Caco-2 (cell line): ENCODE measurements around the gene DSCAML1. TPM values are rescaled to one million over a fixed set of nuclear protein-coding genes. Genes with fewer than 3 reads are reported as not detected.

Experiments
- BruUV-seq: library from RNA; stranded (reverse); fragments of 400-500 nt; replicated peaks from 2 replicates; lab custom pipeline; 2021; lab: Mats Ljungman, UMichigan
- CTCF ChIA-PET: fragments of 300-600 bp; sonication (Branson Sonifier 250); formaldehyde crosslinking; loops from one replicate; lab custom pipeline; 2022; ENCODE audit warnings: antibody characterized with exemption; lab: Charles Lee
- POLR2A ChIA-PET: fragments of 300-600 bp; sonication (Branson Sonifier 250); formaldehyde crosslinking; loops from one replicate; lab custom pipeline; 2022; ENCODE audit warnings: antibody characterized with exemption; lab: Charles Lee
- DNase-seq, 2 experiments: peaks; one replicate each; pipeline versions ENCODE4 v3.0.0 to v3.0.0-alpha.2; 2020 to 2022
- H3K27me3 ChIP-seq: replicated peaks from 2 replicates; pipeline ENCODE4 v1.6.0; 2011; ENCODE audit warnings: low read length; ENCODE audit not compliant: control insufficient read depth, insufficient read depth
- H3K36me3 ChIP-seq: 2 replicates; pipeline ENCODE4 v1.5.1; 2011; ENCODE audit warnings: low read length; ENCODE audit not compliant: control insufficient read depth, insufficient read depth
- H3K4me1 ChIP-seq: fragments of 250-450 bp; sonication (Bioruptor Pico); 2 replicates; pipeline ENCODE4 v1.5.1; 2020; ENCODE audit warnings: mild to moderate bottlenecking
- H3K4me3 ChIP-seq: 2 replicates; pipeline ENCODE4 v1.5.1; 2011; ENCODE audit warnings: low read depth, mild to moderate bottlenecking, control low read depth, low read length
- H3K9me3 ChIP-seq: fragments of 250-450 bp; sonication (Bioruptor Pico); 2 replicates; pipeline ENCODE4 v1.5.1; 2020; ENCODE audit warnings: mild to moderate bottlenecking, moderate library complexity
- H3K27ac Mint-ChIP-seq: one replicate; pipeline ENCODE4 v1.8.0; 2022; ENCODE audit warnings: mixed read lengths; ENCODE audit not compliant: unreplicated experiment
- H3K27me3 Mint-ChIP-seq: one replicate; pipeline ENCODE4 v1.8.0; 2022; ENCODE audit warnings: mixed read lengths; ENCODE audit not compliant: insufficient read depth, unreplicated experiment
- H3K36me3 Mint-ChIP-seq: one replicate; pipeline ENCODE4 v1.8.0; 2022; ENCODE audit warnings: mild to moderate bottlenecking, mixed read lengths; ENCODE audit not compliant: insufficient read depth, unreplicated experiment
- H3K4me1 Mint-ChIP-seq: one replicate; pipeline ENCODE4 v1.8.0; 2022; ENCODE audit warnings: low read depth, mixed read lengths; ENCODE audit not compliant: unreplicated experiment
- H3K4me3 Mint-ChIP-seq: one replicate; pipeline ENCODE4 v1.8.0; 2022; ENCODE audit warnings: mild to moderate bottlenecking, moderate library complexity, mixed read lengths; ENCODE audit not compliant: unreplicated experiment
- H3K9me3 Mint-ChIP-seq: one replicate; pipeline ENCODE4 v1.8.0; 2022; ENCODE audit warnings: mixed read lengths; ENCODE audit not compliant: unreplicated experiment
- intact Hi-C: fragments of 100-400 bp; cut with micrococcal nuclease; formaldehyde crosslinking; loops from one replicate; pipeline ENCODE4 v1.10.0; 2022; ENCODE audit not compliant: unreplicated experiment
- total RNA-seq: library from RNA; stranded (reverse); gene quantifications from 2 replicates; pipeline ENCODE4 v1.2.3, GENCODE V29; 2022
- TF ChIP-seq, protein P1 (sequence below), 2 experiments: fragments of 200-600 bp in 1 of 2; IDR thresholded peaks; 1 replicate in 1 of 2; 2 replicates in 1 of 2; pipeline versions ENCODE4 v1.5.1 to v1.8.0; 2011 to 2022; ENCODE audit warnings: antibody characterized with exemption in 1 of 2, control low read depth in 1 of 2, inconsistent platforms in 1 of 2, low read depth in 1 of 2, low read length in 1 of 2, mild to moderate bottlenecking in 1 of 2, moderate library complexity in 1 of 2; ENCODE audit not compliant: insufficient read depth in 1 of 2, severe bottlenecking in 1 of 2, unreplicated experiment in 1 of 2

DSCAML1 gene
- total RNA-seq, 1 experiment from 2014 or later, result not detected

DNA sequence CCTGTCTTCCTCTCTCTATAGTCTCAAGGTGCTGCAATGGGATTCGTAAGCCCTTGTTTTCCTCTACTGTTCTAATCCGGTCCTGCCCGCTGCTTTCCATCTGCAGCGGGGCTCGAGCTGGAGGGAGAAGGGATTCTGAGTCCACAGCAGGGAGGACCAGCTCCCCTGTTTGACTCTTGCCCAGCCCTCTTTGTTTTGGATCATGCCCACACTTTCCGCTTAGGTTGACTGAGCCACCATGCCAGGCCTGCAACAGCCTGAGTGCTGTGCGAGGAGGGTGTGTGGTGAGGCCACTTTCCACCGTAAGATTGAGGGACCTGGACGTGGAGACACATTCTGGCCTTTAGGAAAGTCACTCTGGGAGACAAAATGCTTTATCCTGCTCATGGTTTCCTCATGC is 411.1 kb downstream of the DSCAML1 start:
- Mint-ChIP-seq H3K36me3 (peaks cover 4% of the 10 kb centered on the region), H3K9me3 (no peaks in the 10 kb centered on the region), H3K4me1 (no peaks in the 10 kb centered on the region), H3K4me3 (no peak overlapping the region), H3K27me3 (no peaks in the 10 kb centered on the region), H3K27ac (no peak overlapping the region)
- intact Hi-C loops, result no loop called here
- Histone ChIP-seq H3K4me3 (no peak overlapping the region), H3K36me3 (peaks cover 2% of the 10 kb centered on the region; the same call in 1 of the 2 replicates), H3K27me3 (no peaks in the 10 kb centered on the region), H3K4me1 (no peaks in the 10 kb centered on the region), H3K9me3 (no peaks in the 10 kb centered on the region)
- TF ChIP-seq, protein P1, sequence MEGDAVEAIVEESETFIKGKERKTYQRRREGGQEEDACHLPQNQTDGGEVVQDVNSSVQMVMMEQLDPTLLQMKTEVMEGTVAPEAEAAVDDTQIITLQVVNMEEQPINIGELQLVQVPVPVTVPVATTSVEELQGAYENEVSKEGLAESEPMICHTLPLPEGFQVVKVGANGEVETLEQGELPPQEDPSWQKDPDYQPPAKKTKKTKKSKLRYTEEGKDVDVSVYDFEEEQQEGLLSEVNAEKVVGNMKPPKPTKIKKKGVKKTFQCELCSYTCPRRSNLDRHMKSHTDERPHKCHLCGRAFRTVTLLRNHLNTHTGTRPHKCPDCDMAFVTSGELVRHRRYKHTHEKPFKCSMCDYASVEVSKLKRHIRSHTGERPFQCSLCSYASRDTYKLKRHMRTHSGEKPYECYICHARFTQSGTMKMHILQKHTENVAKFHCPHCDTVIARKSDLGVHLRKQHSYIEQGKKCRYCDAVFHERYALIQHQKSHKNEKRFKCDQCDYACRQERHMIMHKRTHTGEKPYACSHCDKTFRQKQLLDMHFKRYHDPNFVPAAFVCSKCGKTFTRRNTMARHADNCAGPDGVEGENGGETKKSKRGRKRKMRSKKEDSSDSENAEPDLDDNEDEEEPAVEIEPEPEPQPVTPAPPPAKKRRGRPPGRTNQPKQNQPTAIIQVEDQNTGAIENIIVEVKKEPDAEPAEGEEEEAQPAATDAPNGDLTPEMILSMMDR (IDR thresholded peaks at IDR 0.05; ENCODE audit: insufficient read depth in 1 of 2, low read depth in 1 of 2, low read length in 1 of 2, severe bottlenecking in 1 of 2, unreplicated experiment in 1 of 2), result no peak
- ChIA-PET POLR2A (no interaction called here), CTCF (interaction anchor here (0.8 kb wide), 1 partner anchor 40 kb away, joined by 5 read pairs; no protein-coding TSS in a partner anchor)
- BruUV-seq, result no TSS peak
- no peak for DNase-seq

DNA sequence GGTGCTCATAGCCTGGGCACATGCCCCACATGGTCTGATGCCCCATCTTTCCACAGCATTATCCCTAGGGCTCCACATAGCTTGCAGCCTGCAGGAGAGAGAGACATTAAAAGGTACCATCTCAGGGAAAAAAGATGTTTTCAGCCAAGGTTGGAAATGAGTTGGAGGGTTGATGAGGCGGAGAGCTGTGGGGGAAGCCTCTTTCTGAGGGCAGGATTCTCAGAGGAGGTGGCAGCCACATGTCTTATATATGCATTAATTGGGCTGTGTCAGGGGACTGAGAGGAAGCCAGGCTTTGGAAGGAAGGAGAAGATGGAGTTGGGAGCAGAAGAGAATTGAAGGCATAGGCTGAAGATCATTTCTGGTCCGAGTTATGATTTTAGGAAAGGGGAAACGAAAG is 411.5 kb downstream of the DSCAML1 start:
- Histone ChIP-seq H3K9me3 (no peaks in the 10 kb centered on the region), H3K4me1 (no peaks in the 10 kb centered on the region), H3K36me3 (peaks cover 2% of the 10 kb centered on the region; the same call in 1 of the 2 replicates), H3K4me3 (no peak overlapping the region), H3K27me3 (no peaks in the 10 kb centered on the region)
- TF ChIP-seq, protein P1 (IDR thresholded peaks at IDR 0.05; ENCODE audit: insufficient read depth in 1 of 2, low read depth in 1 of 2, low read length in 1 of 2, severe bottlenecking in 1 of 2, unreplicated experiment in 1 of 2), result no peak
- Mint-ChIP-seq H3K4me3 (no peak overlapping the region), H3K27me3 (no peaks in the 10 kb centered on the region), H3K36me3 (no peaks in the 10 kb centered on the region), H3K4me1 (no peaks in the 10 kb centered on the region), H3K27ac (no peak overlapping the region), H3K9me3 (no peaks in the 10 kb centered on the region)
- no TSS peak for BruUV-seq
- intact Hi-C loops, result no loop called here
- ChIA-PET POLR2A (no interaction called here), CTCF (interaction anchor here (0.8 kb wide), 1 partner anchor 41 kb away, joined by 5 read pairs; no protein-coding TSS in a partner anchor)
- DNase-seq, result no peak

DNA sequence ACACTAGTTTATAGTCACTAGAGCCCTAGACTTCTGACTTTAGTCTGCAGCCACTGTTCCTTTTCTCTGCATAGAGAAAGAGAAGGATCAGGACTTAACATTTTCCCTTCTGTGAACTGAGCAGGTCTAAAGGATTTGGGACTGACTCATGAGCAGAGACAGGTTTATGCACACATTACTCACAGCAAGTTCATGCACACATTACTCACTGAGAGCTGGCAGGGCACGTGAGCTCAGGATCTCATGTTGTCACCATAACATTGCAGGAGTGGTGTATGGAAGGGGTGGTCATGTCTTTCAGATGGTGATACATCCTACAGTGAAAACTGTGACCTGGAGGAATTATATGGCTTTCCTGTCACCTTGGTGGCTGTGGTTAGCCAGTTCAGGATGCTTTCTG is 413.0 kb downstream of the DSCAML1 start:
- BruUV-seq, result no TSS peak
- H3K9me3 ChIP-seq, result no peaks in the 10 kb centered on the region
- TF ChIP-seq, protein P1 (IDR thresholded peaks at IDR 0.05; ENCODE audit: insufficient read depth in 1 of 2, low read depth in 1 of 2, low read length in 1 of 2, severe bottlenecking in 1 of 2, unreplicated experiment in 1 of 2), result no peak
- CTCF ChIA-PET, result no interaction called here
- intact Hi-C loops, result no loop called here
- Mint-ChIP-seq H3K4me1 (no peaks in the 10 kb centered on the region), H3K4me3 (no peak overlapping the region), H3K9me3 (no peaks in the 10 kb centered on the region), H3K27ac (no peak overlapping the region), H3K27me3 (no peaks in the 10 kb centered on the region), H3K36me3 (no peaks in the 10 kb centered on the region)
- H3K27me3 ChIP-seq, result no peaks in the 10 kb centered on the region
- H3K4me1 ChIP-seq, result no peaks in the 10 kb centered on the region
- POLR2A ChIA-PET, result no interaction called here
- no peak for DNase-seq
- no peak overlapping the region for H3K4me3 ChIP-seq
- peaks cover 2% of the 10 kb centered on the region; the same call in 1 of the 2 replicates for H3K36me3 ChIP-seq
